Mesenchymal stem cell (in vitro differentiated cells and primary cell): ENCODE results near the gene SKAP1.
"Not testable (repeated sequence)": the region's sequence is repeated elsewhere in the genome, so short reads cannot be mapped to it uniquely, and the experiment has no call there.

ENCODE experiments used
- DNase-seq: peaks from one replicate; pipeline ENCODE4 v3.0.0-alpha.2; 2013
- H2AFZ ChIP-seq: one replicate; pipeline ENCODE4 v1.6.1; 2013; ENCODE audit warnings: low read depth, mild to moderate bottlenecking, control low read depth, inconsistent platforms, low read length, moderate library complexity
- H2AK5ac ChIP-seq: 2 replicates; pipeline ENCODE4 v1.6.1; 2013; ENCODE audit warnings: low read length, moderate library complexity, mild to moderate bottlenecking, inconsistent platforms; ENCODE audit not compliant: severe bottlenecking
- H2BK120ac ChIP-seq: one replicate; pipeline ENCODE4 v1.6.1; 2013; ENCODE audit warnings: low read depth, mild to moderate bottlenecking, inconsistent platforms, low read length, moderate library complexity
- H2BK12ac ChIP-seq, 2 experiments: one replicate each; pipeline ENCODE4 v1.6.1; 2013; ENCODE audit warnings: inconsistent platforms in 2 of 2, low read length in 2 of 2, mild to moderate bottlenecking in 2 of 2, moderate library complexity in 2 of 2, control low read depth in 1 of 2
- H2BK15ac ChIP-seq: one replicate; pipeline ENCODE4 v1.6.1; 2013; ENCODE audit warnings: mild to moderate bottlenecking, low read depth, inconsistent platforms; ENCODE audit not compliant: poor library complexity, severe bottlenecking
- H2BK5ac ChIP-seq: 2 replicates; pipeline ENCODE4 v1.6.1; 2013; ENCODE audit warnings: low read depth, mild to moderate bottlenecking, low read length, control low read depth, inconsistent platforms; ENCODE audit not compliant: poor library complexity, severe bottlenecking
- H3K14ac ChIP-seq, 2 experiments: one replicate each; pipeline ENCODE4 v1.6.1; 2013; ENCODE audit warnings: inconsistent platforms in 2 of 2, low read length in 2 of 2, control low read depth in 1 of 2, mild to moderate bottlenecking in 1 of 2, moderate library complexity in 1 of 2
- H3K18ac ChIP-seq, 2 experiments: one replicate each; pipeline ENCODE4 v1.6.1; 2013; ENCODE audit warnings: inconsistent platforms in 2 of 2, low read length in 2 of 2, control low read depth in 1 of 2, low read depth in 1 of 2, mild to moderate bottlenecking in 1 of 2
- H3K23ac ChIP-seq, 2 experiments: one replicate each; pipeline ENCODE4 v1.6.1; 2013; ENCODE audit warnings: inconsistent platforms in 2 of 2, low read length in 2 of 2, mild to moderate bottlenecking in 2 of 2, moderate library complexity in 2 of 2, control low read depth in 1 of 2
- H3K27ac ChIP-seq: 2 replicates; pipeline ENCODE4 v1.5.1; 2013; ENCODE audit warnings: mild to moderate bottlenecking, moderate library complexity, low read length, control low read depth, inconsistent platforms; ENCODE audit not compliant: poor library complexity, severe bottlenecking
- H3K27me3 ChIP-seq, 2 experiments: 2 replicates each; pipeline versions ENCODE4 v1.6.1 to v1.7.0; 2013; ENCODE audit warnings: low read length in 2 of 2, mild to moderate bottlenecking in 2 of 2, moderate library complexity in 2 of 2, control low read depth in 1 of 2, inconsistent platforms in 1 of 2; ENCODE audit not compliant: control insufficient read depth in 1 of 2, insufficient read depth in 1 of 2
- H3K36me3 ChIP-seq, 2 experiments: 2 replicates each; pipeline versions ENCODE4 v1.6.1 to v1.7.0; 2013; ENCODE audit warnings: low read length in 2 of 2, control low read depth in 1 of 2, inconsistent platforms in 1 of 2, low read depth in 1 of 2, mild to moderate bottlenecking in 1 of 2; ENCODE audit not compliant: insufficient read depth in 2 of 2, control insufficient read depth in 1 of 2
- H3K4ac ChIP-seq, 2 experiments: one replicate each; pipeline ENCODE4 v1.6.1; 2013; ENCODE audit warnings: inconsistent platforms in 2 of 2, low read length in 2 of 2, mild to moderate bottlenecking in 2 of 2, moderate library complexity in 2 of 2, control low read depth in 1 of 2, low read depth in 1 of 2
- H3K4me1 ChIP-seq: 2 replicates; pipeline ENCODE4 v1.6.1; 2013; ENCODE audit warnings: low read depth, low read length, control low read depth; ENCODE audit not compliant: control insufficient read depth, insufficient read depth
- H3K4me2 ChIP-seq: 2 replicates; pipeline ENCODE4 v1.6.1; 2013; ENCODE audit warnings: low read length, mild to moderate bottlenecking, inconsistent platforms; ENCODE audit not compliant: poor library complexity, severe bottlenecking
- H3K4me3 ChIP-seq, 2 experiments: 2 replicates each; pipeline versions ENCODE4 v1.5.1 to v1.7.0; 2013; ENCODE audit warnings: low read length in 2 of 2, mild to moderate bottlenecking in 2 of 2, control low read depth in 1 of 2, low read depth in 1 of 2; ENCODE audit not compliant: insufficient read depth in 1 of 2
- H3K79me1 ChIP-seq: replicated peaks from 2 replicates; pipeline ENCODE4 v1.6.1; 2013; ENCODE audit warnings: mild to moderate bottlenecking, control low read depth, low read length, inconsistent platforms; ENCODE audit not compliant: poor library complexity, severe bottlenecking
- H3K9ac ChIP-seq: 2 replicates; pipeline ENCODE4 v1.7.0; 2013; ENCODE audit warnings: mild to moderate bottlenecking, low read length, moderate library complexity
- H3K9me3 ChIP-seq: 2 replicates; pipeline ENCODE4 v1.7.0; 2013; ENCODE audit warnings: mild to moderate bottlenecking, low read length; ENCODE audit not compliant: control insufficient read depth
- H4K8ac ChIP-seq: one replicate; pipeline ENCODE4 v1.6.1; 2013; ENCODE audit warnings: inconsistent platforms, mild to moderate bottlenecking, low read length, moderate library complexity
- H4K91ac ChIP-seq: one replicate; pipeline ENCODE4 v1.6.1; 2013; ENCODE audit warnings: mild to moderate bottlenecking, low read length, inconsistent platforms
- WGBS: methylation state at CpG from one replicate; pipeline ENCODE4 v1.1.7; 2013; ENCODE audit warnings: mixed read lengths; 5-methylcytosine and 5-hydroxymethylcytosine counted together

The SKAP1 gene

DNA sequence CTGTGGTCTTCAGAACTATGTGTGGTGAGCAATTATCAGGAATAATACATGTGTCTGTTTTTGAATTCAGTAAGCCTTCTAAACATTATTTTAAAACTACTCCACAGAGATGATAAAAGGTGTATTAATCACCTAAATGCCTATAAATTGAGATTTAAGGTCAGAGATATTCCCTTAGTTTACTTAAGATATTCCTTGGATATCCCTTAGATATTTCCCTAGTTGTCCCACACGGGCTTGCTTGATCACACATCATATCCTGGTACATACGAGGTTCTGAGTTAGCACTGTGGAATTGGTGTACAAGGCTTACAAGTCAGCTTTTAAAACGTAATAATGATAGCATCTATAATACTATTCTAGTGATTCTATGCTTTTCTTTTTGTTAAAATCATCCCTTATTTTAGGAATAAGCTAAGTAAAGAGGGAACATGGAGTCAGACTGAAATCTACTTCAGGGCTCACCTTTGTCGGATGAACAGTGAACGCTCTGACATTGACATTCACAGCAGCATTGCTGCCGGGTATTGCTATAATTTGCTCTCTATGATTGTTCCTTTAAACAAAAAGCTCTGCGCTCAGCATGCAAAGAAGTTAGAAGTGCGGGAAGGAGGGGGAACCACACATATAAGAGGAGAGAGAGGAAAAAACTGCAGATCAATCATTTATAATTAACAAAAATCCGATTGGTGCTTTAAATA, 136.5 kb downstream of the SKAP1 start:
- Histone ChIP-seq H3K36me3 (no peaks in the 10 kb centered on the region), H3K14ac (no peak overlapping the region), H2BK15ac (no peak overlapping the region), H3K9ac (no peak overlapping the region), H4K91ac (no peak overlapping the region), H3K4me1 (no peaks in the 10 kb centered on the region), H2BK120ac (no peak overlapping the region), H3K9me3 (no peaks in the 10 kb centered on the region), H4K8ac (no peak overlapping the region), H2AFZ (no peak overlapping the region), H3K4ac (no peak overlapping the region), H3K23ac (no peak overlapping the region), H3K79me1 (no peaks in the 10 kb centered on the region), H2BK5ac (no peak overlapping the region), H2BK12ac (no peak overlapping the region), H3K27ac (no peak overlapping the region), H3K18ac (no peak overlapping the region), H3K27me3 (peaks cover 0 to 4% of the 10 kb centered on the region in 2 experiments), H2AK5ac (no peak overlapping the region), H3K4me3 (no peak overlapping the region), H3K4me2 (no peak overlapping the region)
- 87% methylated on average over 3 of the region's 9 CpGs for WGBS
- DNase-seq, result peak; percentile 13

DNA sequence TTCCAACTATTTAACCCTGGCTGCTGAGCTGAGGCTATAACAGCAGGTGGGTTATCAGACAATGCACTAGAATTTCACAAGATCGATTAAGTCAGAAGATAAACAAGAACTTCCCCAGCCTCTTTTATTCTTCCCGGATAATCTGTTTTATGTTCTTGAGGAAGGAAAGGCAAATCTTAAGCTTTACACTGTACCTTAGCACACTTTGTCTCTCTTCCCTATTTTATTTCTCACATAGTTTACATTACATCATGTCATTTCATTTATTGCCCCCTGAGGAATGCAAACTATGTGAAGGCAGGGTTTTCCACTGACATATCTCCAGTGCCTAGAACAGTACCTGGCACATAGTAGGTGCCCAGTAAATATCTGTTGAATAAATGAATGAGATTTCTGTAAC, 139.6 kb downstream of the SKAP1 start:
- Histone ChIP-seq H3K4me3 (no peak overlapping the region), H3K79me1 (no peaks in the 10 kb centered on the region), H4K8ac (no peak overlapping the region), H2BK15ac (no peak overlapping the region), H2BK120ac (no peak overlapping the region), H3K4me2 (no peak overlapping the region), H2BK5ac (no peak overlapping the region), H4K91ac (no peak overlapping the region), H3K4ac (no peak overlapping the region), H3K36me3 (no peaks in the 10 kb centered on the region), H3K18ac (no peak overlapping the region), H2AK5ac (no peak overlapping the region), H3K27me3 (peaks cover 0 to 4% of the 10 kb centered on the region in 2 experiments), H3K23ac (no peak overlapping the region), H3K27ac (no peak overlapping the region), H3K9me3 (no peaks in the 10 kb centered on the region), H3K4me1 (no peaks in the 10 kb centered on the region), H3K9ac (no peak overlapping the region), H2AFZ (no peak overlapping the region), H2BK12ac (no peak overlapping the region), H3K14ac (no peak overlapping the region)
- 58% methylated on average over 2 of the region's 2 CpGs for WGBS
- no peak for DNase-seq

DNA sequence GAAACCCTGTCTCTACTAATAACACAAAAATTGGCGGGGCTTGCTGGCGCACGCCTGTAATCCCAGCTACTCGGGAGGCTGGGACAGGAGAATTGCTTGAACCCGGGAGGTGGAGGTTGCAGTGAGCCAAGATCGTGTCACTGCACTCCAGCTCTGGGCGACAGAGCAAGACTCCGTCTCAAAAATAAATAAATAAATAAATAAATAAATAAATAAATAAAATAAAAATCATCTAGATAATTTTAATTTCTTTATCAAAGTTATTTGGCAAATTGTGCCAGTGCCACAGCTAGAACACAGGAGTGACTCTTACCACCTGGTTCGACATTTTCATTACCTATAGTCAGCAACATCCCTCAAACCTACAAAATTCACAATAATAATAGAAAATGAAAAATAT, 143.1 kb downstream of the SKAP1 start:
- H3K27me3 ChIP-seq, H2BK15ac ChIP-seq, H2BK12ac ChIP-seq, H3K27ac ChIP-seq, H3K9me3 ChIP-seq, H3K4me2 ChIP-seq, H3K4ac ChIP-seq, H2AK5ac ChIP-seq, H3K14ac ChIP-seq, H4K91ac ChIP-seq, H4K8ac ChIP-seq, H3K36me3 ChIP-seq, DNase-seq, H2BK120ac ChIP-seq, H3K4me3 ChIP-seq, H3K18ac ChIP-seq, H3K79me1 ChIP-seq, H2AFZ ChIP-seq, H2BK5ac ChIP-seq, H3K23ac ChIP-seq, H3K9ac ChIP-seq, H3K4me1 ChIP-seq: not testable (repeated sequence)
- WGBS, result 100% methylated on average over 4 of the region's 9 CpGs

DNA sequence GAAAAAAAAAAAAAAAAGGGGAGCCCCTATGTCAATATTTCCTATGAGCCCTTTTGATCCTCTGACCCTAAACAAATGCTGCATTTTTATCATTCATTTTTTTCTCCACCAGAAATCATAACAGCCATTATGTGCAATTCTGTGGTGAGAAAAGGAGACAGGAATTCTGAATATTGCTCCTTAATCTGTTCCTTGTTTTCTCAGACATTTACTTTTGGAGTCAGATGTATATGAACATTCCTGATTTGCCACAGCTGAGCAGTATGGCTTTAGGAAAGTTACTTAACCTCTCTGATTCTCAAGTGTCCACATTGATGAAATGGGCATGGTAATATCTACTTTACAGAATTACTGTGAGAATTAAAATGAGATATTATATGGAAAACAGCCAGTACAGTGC, 144.4 kb downstream of the SKAP1 start:
- no peak overlapping the region for H3K9ac ChIP-seq
- no peak overlapping the region for H2BK120ac ChIP-seq
- no peak overlapping the region for H4K91ac ChIP-seq
- H3K4me2 ChIP-seq, result no peak overlapping the region
- no peak overlapping the region for H4K8ac ChIP-seq
- H3K27me3 ChIP-seq, result no peaks in the 10 kb centered on the region
- DNase-seq, result no peak
- H2AFZ ChIP-seq, result no peak overlapping the region
- H3K4ac ChIP-seq, result no peak overlapping the region
- H2BK5ac ChIP-seq, result no peak overlapping the region
- H2AK5ac ChIP-seq, result no peak overlapping the region
- H3K9me3 ChIP-seq, result no peaks in the 10 kb centered on the region
- H3K36me3 ChIP-seq, result no peaks in the 10 kb centered on the region
- H2BK15ac ChIP-seq, result no peak overlapping the region
- H3K14ac ChIP-seq, result no peak overlapping the region
- H3K79me1 ChIP-seq, result no peaks in the 10 kb centered on the region
- no peak overlapping the region for H3K23ac ChIP-seq
- H3K27ac ChIP-seq, result no peak overlapping the region
- H3K4me1 ChIP-seq, result no peaks in the 10 kb centered on the region
- no peak overlapping the region for H3K4me3 ChIP-seq
- H3K18ac ChIP-seq, result no peak overlapping the region
- H2BK12ac ChIP-seq, result no peak overlapping the region
